Activated CD4-positive, alpha-beta T cell treated with anti-CD3 and anti-CD28 coated beads, Interleukin-2, amount 10 ng/mL, durations not matched to agents 7 days and 5 days (primary cell): ENCODE results near the gene TOPBP1. TPM values are rescaled to one million over a fixed set of nuclear protein-coding genes. Genes with fewer than 3 reads are reported as not detected.

Experiments
- CTCF ChIA-PET: fragments of 350-600 bp; sonication (Branson Sonifier 250); formaldehyde crosslinking; loops from one replicate; lab custom pipeline; 2021; ENCODE audit warnings: antibody characterized with exemption; lab: Charles Lee
- POLR2A ChIA-PET: fragments of 350-600 bp; sonication (Branson Sonifier 250); formaldehyde crosslinking; loops from one replicate; lab custom pipeline; 2021; ENCODE audit warnings: antibody characterized with exemption; lab: Charles Lee
- DNase-seq: peaks from one replicate; pipeline ENCODE4 v3.0.0-alpha.2; 2020
- H3K27ac Mint-ChIP-seq: one replicate; pipeline ENCODE4 v1.8.0; 2021; ENCODE audit warnings: mild to moderate bottlenecking, moderate library complexity, mixed read lengths
- H3K27me3 Mint-ChIP-seq: one replicate; pipeline ENCODE4 v1.8.0; 2021; ENCODE audit warnings: mixed read lengths
- H3K36me3 Mint-ChIP-seq: one replicate; pipeline ENCODE4 v1.8.0; 2021; ENCODE audit warnings: low read depth, mixed read lengths
- H3K4me1 Mint-ChIP-seq: one replicate; pipeline ENCODE4 v1.8.0; 2021; ENCODE audit warnings: mixed read lengths
- H3K4me3 Mint-ChIP-seq: one replicate; pipeline ENCODE4 v1.8.0; 2021; ENCODE audit warnings: mild to moderate bottlenecking, moderate library complexity, mixed read lengths
- H3K9me3 Mint-ChIP-seq: one replicate; pipeline ENCODE4 v1.8.0; 2021; ENCODE audit warnings: mixed read lengths
- total RNA-seq, 2 experiments: library from RNA; stranded (reverse); gene quantifications; one replicate each; pipeline ENCODE4 v1.2.3, GENCODE V29; 2021

TOPBP1 gene
- 10 to 100 TPM; 82.1 to 95.1 TPM for total RNA-seq

DNA sequence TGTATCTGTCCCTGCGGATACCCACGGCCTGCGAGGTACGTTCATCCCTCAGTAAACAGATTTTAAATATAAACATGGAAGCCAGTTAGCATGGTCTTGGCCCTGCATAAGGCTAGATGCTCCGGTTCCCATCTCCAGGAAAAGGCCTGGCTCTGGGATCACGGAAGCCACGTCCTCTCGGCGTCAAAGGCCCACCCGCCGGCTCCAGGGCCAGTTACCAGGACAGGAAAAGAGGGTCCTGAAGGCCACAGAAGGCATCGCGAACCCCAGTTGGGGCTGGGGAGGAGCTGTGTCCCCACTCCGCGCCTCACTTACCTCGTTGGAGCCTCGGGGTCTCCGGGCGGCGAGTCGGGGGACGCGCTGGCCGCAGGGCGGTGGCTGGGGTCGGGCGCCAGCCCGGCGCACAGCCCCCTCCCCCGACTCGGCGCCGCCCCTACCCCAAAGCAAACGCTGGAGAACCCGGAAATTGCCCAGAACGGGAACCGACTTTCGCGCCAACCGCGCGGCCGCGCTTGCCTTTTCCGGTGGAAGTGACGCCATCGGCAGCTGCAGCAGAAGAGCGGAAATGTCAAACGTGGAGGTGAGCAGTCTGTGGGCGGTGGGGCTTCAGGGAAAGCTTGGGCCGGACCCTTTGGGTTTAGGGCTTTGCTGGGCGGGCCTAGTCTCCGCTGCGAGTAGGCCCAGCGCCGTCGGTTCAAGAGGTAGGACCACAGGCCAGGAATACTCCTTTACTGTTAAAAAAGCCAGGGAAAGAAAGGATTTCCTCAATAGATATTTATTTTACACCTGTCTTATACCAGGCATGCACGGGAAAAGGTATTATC, at the start of gene TOPBP1:
Gene TOPBP1, minus strand, starts transcription at position 488 of the 824 bp plus-strand sequence. CDS start 814 bp downstream, outside the sequence.
- H3K36me3 Mint-ChIP-seq = peaks cover 25% of the 10 kb centered on the region
- peak within 1 kb of the TSS; percentile 99 for H3K27ac Mint-ChIP-seq
- ChIA-PET POLR2A (no interaction called here), CTCF (interaction anchor here (0.7 to 1.5 kb wide), 4 partner anchors 10 to 170 kb away, joined by 3 to 4 read pairs (median 3); no protein-coding TSS in a partner anchor)
- H3K4me3 Mint-ChIP-seq = peak within 1 kb of the TSS; percentile 100
- H3K27me3 Mint-ChIP-seq = no peaks in the 10 kb centered on the region
- no peaks in the 10 kb centered on the region for H3K9me3 Mint-ChIP-seq
- peak; percentile 94 for DNase-seq
- peaks cover 48% of the 10 kb centered on the region for H3K4me1 Mint-ChIP-seq

DNA sequence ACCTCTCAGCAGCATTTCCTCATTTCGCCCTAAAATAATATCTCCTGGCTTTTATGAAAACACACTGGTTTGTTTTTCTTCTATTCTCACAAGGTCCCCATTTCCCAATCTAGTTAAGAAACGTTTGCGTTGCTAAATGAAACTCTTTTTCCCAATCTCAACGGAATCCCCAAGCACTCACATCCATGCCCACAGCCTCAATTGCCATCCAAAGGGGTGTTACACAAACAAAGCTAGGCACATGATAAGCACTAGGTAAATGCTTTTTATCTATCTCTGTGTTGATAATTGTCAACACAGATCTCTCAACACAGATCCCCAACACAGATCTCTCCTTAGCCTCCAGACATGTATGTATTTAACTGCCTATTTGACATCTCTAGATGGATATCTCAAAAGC, 49.3 kb upstream of the TOPBP1 start:
- ChIA-PET CTCF (no interaction called here), POLR2A (no interaction called here)
- Mint-ChIP-seq H3K4me3 (no peak overlapping the region), H3K27me3 (peaks cover 21% of the 10 kb centered on the region), H3K36me3 (no peaks in the 10 kb centered on the region), H3K4me1 (no peaks in the 10 kb centered on the region), H3K9me3 (no peaks in the 10 kb centered on the region), H3K27ac (no peak overlapping the region)
- no peak for DNase-seq

GRCh38 chr3:133709139-133709750, 47.5 kb upstream of the TOPBP1 start:
- Mint-ChIP-seq H3K4me1 (no peaks in the 10 kb centered on the region), H3K27me3 (peaks cover 30% of the 10 kb centered on the region), H3K36me3 (no peaks in the 10 kb centered on the region), H3K27ac (no peak overlapping the region), H3K4me3 (no peak overlapping the region), H3K9me3 (no peaks in the 10 kb centered on the region)
- ChIA-PET CTCF (no interaction called here), POLR2A (no interaction called here)
- DNase-seq = no peak

- no peaks in the 10 kb centered on the region for H3K36me3 Mint-ChIP-seq
- ChIA-PET CTCF (no interaction called here), POLR2A (no interaction called here)
- no peak overlapping the region for H3K4me3 Mint-ChIP-seq
- H3K27ac Mint-ChIP-seq = no peak overlapping the region
- no peak for DNase-seq
- peaks cover 38% of the 10 kb centered on the region for H3K27me3 Mint-ChIP-seq
- no peaks in the 10 kb centered on the region for H3K4me1 Mint-ChIP-seq
- no peaks in the 10 kb centered on the region for H3K9me3 Mint-ChIP-seq
Observed at GRCh38 chr3:133706033-133706432, 44.3 kb upstream of the TOPBP1 start.

DNA sequence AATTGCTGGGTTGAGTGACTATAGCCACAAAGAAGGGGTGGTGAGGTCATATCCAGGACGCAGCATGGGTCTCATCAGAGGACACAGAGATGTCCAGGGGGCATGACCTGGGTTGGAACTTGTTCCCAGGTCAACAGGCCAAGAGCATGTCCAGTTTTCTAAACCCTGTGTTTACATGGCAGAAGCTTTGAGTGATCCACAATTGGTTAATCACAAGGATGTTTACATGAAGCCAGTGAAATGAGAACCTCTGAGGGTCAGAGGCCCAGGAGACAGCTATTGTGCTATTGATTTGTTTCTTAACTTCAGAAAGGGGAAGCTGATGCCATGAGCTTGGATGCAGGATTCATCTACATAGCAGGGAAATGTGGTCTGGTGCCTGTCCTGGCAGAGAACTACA, 42.2 kb upstream of the TOPBP1 start:
- Mint-ChIP-seq H3K27me3 (peaks cover 30% of the 10 kb centered on the region), H3K4me1 (no peaks in the 10 kb centered on the region), H3K27ac (no peak overlapping the region), H3K4me3 (no peak overlapping the region), H3K9me3 (no peaks in the 10 kb centered on the region), H3K36me3 (no peaks in the 10 kb centered on the region)
- ChIA-PET CTCF (no interaction called here), POLR2A (no interaction called here)
- no peak for DNase-seq

DNA sequence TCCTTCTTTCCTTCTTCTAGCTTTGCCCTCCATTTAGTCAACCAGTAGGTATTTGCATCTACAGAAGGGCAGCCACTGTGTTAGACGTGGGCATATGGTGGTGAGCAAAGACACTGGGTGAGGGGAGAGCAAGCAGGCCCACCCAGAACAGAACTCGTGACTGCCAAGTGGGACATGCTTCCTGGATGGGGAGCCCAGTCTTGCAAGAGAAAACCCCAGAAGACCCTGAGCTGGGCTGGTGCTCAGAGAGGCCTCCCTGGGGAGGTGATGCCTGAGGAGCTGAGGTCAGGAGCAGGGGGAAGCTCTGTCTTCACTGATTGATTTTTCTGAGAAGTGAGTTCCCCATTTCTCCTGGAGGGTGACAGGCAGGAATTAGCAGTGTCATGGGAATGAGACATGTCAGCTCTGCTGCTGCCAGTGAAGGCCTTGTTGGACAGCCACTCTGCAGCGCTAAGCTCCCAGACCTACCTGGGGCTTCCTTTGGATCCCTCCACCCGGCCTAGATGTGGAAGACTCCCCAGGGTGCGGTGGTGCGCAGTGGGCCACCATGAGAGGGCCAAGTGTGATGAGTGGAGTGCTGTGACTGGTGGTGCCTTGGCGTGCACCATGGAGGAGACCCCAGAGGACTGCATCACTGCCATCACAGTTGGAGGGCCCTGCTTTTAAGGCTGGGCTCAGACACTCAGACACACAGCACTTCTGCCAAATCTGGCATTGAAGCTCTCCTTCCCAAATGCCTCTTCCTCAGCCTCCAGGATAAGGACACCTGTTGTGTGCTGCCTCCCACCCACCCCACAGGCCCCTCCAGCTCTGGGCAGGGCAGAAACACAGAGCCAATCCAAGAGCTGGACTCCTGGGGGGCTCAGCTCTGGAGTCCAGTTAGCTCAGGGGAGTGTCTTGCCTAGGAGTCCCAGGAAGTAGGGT, 40.0 kb upstream of the TOPBP1 start:
- no peak for DNase-seq
- ChIA-PET CTCF (no interaction called here), POLR2A (no interaction called here)
- Mint-ChIP-seq H3K9me3 (no peaks in the 10 kb centered on the region), H3K27me3 (peaks cover 19% of the 10 kb centered on the region), H3K4me3 (no peak overlapping the region), H3K36me3 (no peaks in the 10 kb centered on the region), H3K4me1 (no peaks in the 10 kb centered on the region), H3K27ac (no peak overlapping the region)

- Mint-ChIP-seq H3K27ac (no peak overlapping the region), H3K4me3 (no peak overlapping the region), H3K4me1 (no peaks in the 10 kb centered on the region), H3K9me3 (no peaks in the 10 kb centered on the region), H3K27me3 (peaks cover 11% of the 10 kb centered on the region), H3K36me3 (no peaks in the 10 kb centered on the region)
- ChIA-PET CTCF (no interaction called here), POLR2A (no interaction called here)
- no peak for DNase-seq
Observed at GRCh38 chr3:133700351-133700750, 38.6 kb upstream of the TOPBP1 start.

GRCh38 chr3:133699903-133700302, 38.2 kb upstream of the TOPBP1 start:
- DNase-seq = no peak
- Mint-ChIP-seq H3K36me3 (no peaks in the 10 kb centered on the region), H3K4me3 (no peak overlapping the region), H3K27me3 (peaks cover 10% of the 10 kb centered on the region), H3K27ac (no peak overlapping the region), H3K9me3 (no peaks in the 10 kb centered on the region), H3K4me1 (no peaks in the 10 kb centered on the region)
- ChIA-PET CTCF (no interaction called here), POLR2A (no interaction called here)

DNA sequence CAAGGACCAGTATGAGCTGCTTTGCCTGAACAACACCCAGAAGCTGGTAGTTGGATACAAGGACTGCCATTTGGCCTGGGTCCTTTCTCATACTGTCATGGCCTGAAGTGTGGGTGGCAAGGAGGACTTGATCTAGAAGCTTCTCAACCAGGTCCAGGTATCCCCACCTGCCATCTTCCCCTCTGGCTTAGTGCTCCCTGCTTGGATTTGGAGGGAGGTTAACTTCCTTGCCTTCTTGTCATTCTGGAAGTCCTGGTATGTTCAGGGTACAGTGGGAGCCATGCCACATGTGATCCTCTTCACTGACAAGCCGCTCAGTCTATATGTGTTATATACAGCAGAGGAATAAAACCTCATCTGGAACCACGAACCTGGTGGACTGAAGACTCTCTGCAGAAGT, 37.7 kb upstream of the TOPBP1 start:
- POLR2A ChIA-PET = no interaction called here
- Mint-ChIP-seq H3K4me3 (no peak overlapping the region), H3K36me3 (no peaks in the 10 kb centered on the region), H3K4me1 (no peaks in the 10 kb centered on the region), H3K27me3 (peaks cover 10% of the 10 kb centered on the region), H3K27ac (no peak overlapping the region), H3K9me3 (no peaks in the 10 kb centered on the region)
- CTCF ChIA-PET = no interaction called here
- DNase-seq = no peak

DNA sequence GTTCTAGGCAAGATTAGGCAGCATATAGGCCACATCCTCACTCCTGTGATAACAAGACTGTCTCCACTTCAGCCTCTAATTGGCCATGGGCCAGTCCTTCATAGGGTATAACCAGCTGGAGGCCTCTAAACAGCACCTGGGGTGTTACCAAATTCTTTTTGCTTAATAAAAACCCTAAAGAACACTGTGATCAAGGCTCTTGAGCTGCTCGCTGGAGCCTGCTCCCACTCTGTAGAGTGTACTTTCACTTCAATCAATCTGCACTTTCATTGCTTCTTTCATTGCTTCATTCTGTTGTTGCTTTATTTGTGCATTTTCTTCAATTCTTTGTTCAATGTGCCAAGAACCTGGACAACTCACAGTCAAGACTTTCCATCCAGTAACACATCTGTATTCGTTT, 36.2 kb upstream of the TOPBP1 start:
- Mint-ChIP-seq H3K27ac (no peak overlapping the region), H3K4me3 (no peak overlapping the region), H3K36me3 (no peaks in the 10 kb centered on the region), H3K4me1 (no peaks in the 10 kb centered on the region), H3K27me3 (no peaks in the 10 kb centered on the region), H3K9me3 (no peaks in the 10 kb centered on the region)
- ChIA-PET POLR2A (no interaction called here), CTCF (no interaction called here)
- DNase-seq = no peak

DNA sequence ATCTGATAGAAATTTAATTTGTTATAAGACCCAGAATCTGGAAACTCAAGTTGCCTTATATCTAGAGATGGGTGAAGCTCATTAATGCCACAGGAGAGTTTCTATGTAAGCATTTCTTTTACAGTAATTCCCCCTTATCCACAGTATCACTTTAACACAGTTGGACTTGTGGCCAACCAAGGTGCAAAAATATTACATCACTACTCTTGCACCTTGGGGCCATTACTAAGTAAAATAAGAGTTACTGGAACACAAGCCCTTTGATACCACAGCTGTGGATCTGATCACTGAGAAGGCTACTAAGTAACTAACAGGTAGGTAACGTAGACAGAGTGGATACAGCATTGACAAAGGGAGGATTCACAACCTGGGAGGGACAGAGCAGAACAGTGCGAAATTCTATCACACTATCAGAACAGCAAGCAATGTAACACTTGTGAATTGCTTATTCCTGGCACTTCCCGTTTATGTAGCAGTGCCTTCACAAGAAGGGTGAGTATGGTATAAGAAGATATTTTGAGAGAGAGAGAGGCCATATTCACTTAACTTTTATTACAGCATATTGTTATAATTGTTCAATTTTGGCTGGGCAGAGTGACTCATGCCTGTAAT, 33.9 kb upstream of the TOPBP1 start:
- no peak overlapping the region for H3K4me3 Mint-ChIP-seq
- ChIA-PET POLR2A (no interaction called here), CTCF (no interaction called here)
- no peak for DNase-seq
- no peaks in the 10 kb centered on the region for H3K36me3 Mint-ChIP-seq
- no peaks in the 10 kb centered on the region for H3K4me1 Mint-ChIP-seq
- H3K27ac Mint-ChIP-seq = no peak overlapping the region
- H3K27me3 Mint-ChIP-seq = no peaks in the 10 kb centered on the region
- H3K9me3 Mint-ChIP-seq = no peaks in the 10 kb centered on the region

- ChIA-PET POLR2A (no interaction called here), CTCF (no interaction called here)
- no peaks in the 10 kb centered on the region for H3K4me1 Mint-ChIP-seq
- H3K9me3 Mint-ChIP-seq = no peaks in the 10 kb centered on the region
- no peaks in the 10 kb centered on the region for H3K27me3 Mint-ChIP-seq
- H3K36me3 Mint-ChIP-seq = no peaks in the 10 kb centered on the region
- H3K4me3 Mint-ChIP-seq = no peak overlapping the region
- H3K27ac Mint-ChIP-seq = no peak overlapping the region
- DNase-seq = no peak
Observed at GRCh38 chr3:133694288-133695268, 32.8 kb upstream of the TOPBP1 start.
